Raji (cell line): ENCODE results near the gene RPL9.

ENCODE experiments used
- POLR2A ChIP-seq: IDR thresholded peaks from 2 replicates; pipeline ENCODE4 v1.6.1; 2011; ENCODE audit warnings: low read depth, low read length, control low read depth; ENCODE audit not compliant: insufficient read depth

Gene RPL9

GRCh38 chr4:39446842-39447573 lies 11.7 kb downstream of the RPL9 start:
- no peak; the same call in 1 of the 2 replicates for TF ChIP-seq POLR2A

- no peak for TF ChIP-seq POLR2A
These were observed 12.3 kb downstream of the RPL9 start for GRCh38 chr4:39446483-39446841.

DNA sequence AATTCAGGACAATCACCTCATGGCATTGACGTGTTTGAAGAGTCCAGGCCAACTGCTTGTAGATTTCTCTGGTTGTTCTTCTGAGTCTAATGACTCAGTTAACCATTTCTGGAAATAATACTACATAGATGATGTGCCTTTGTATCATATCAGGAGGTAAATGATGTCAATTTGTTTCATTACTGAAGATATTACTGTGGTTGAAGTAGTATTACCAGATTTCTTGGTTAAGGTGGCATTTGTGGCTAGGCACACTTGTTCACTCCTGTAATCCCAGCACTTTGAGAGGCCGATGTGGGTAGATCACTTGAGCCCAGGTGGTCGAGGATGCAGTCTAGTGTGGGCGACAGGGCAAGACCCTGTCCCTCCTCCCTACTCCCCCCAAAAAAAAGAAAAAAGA lies 15.7 kb downstream of the RPL9 start:
- no peak for TF ChIP-seq POLR2A

GRCh38 chr4:39441593-39441992 lies 17.1 kb downstream of the RPL9 start:
- no peak for TF ChIP-seq POLR2A

DNA sequence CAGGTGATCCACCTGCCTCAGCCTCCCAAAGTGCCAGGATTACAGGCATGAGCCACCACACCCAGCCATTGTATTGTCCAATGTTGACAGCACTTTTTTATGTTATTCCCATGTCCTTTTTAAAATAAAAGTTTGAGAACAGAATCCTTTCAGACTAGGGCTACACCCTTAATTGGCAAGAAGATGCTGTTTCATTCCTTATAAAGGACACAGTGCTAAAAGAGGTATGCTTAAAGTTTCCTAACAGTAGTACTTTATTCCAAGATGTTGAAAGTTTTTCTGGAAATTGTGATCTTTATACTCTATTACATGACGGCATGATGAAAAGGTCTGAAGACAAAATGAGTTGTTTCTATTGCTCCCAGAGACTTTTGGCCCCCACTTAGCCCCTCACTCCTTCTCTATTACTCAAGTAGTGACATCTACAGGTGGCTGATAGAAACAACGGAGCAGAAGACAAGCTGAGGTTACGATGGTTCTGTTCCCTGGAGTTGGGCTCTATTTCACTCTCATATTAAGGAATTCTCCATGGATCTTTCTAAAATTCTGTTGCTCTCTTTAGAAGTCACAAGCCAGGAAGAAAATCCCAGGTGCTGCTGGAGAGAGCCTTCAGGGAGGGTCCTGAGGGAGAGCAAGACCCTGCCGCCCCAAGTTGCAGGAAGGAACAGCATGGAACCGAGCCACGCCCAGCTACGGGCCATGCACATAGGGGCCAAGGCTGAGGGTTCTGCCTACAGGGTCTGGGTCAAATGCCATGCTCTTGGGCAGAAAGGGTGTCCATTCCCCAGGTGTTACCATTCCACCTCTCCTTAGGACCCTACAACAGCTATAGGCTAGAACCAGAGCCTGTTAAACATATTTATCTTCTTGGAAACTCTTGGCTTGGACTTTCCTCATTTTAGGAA lies 22.8 kb downstream of the RPL9 start:
- no peak for TF ChIP-seq POLR2A

DNA sequence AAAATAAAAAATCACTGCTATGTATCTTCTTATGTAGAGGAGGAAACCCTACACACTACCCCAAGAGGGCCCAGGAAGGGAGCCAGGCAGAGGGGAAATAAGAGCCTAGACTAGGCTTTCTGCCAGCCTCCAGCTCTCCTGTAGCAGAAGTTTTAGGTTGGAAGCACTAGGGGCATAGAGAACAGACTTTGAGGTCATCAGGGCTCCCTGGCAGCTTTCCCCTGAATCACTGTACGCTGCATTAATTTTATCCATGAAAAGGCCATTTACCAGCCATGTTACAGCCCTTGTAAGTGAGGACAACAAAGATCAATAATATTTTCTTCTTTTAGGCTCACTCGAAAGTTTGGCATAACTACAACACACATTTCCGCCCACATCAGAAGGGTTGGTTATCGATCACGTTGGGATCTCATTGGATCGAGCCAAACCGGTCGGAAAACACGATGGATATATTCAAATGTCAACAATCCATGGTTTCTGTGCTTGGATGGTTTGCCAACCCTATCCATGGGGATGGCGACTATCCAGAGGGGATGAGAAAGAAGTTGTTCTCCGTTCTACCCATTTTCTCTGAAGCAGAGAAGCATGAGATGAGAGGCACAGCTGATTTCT lies 24.7 kb downstream of the RPL9 start:
- TF ChIP-seq POLR2A, result no peak

DNA sequence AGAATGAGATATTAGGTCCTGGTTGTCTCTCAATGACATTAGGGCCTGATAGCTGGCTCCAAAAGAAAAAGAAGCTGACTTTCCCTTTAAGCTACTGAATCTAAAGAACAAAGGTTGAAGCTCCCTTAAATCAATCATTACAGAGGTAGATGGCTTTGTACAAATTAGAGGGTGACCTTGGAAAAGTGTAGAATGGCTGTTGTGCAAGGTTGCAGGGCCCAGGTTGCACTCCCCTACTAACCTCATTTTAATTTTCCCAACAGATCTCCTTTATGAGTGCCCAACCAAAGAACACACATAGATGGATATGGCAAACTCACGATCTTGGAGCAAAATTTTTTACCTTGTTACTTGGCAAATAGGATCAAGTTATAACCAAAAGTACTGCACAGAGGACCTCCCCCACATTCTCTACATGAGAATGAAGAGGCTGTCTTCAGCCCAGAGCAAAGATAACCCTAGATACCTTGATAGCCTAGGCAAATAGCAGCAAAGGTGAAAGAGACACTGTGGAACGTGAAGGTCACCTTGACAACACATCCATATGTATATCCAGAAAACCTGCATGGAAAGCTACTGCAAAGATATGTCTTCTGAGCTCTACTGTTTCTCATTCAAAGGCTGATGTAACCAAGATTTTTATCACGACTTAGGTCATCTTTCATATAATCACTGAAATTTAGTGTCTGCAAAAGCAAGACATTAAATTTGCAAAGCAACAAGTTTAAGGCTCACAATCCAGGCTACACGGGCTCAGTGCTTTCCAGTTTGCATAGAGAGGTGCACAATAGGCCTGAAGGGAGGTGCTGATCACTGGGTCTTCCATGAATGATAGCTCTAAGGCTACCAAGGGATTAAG lies 29.0 kb downstream of the RPL9 start:
- TF ChIP-seq POLR2A, result no peak

GRCh38 chr4:39427520-39428114 lies 31.1 kb downstream of the RPL9 start:
- no peak for TF ChIP-seq POLR2A

DNA sequence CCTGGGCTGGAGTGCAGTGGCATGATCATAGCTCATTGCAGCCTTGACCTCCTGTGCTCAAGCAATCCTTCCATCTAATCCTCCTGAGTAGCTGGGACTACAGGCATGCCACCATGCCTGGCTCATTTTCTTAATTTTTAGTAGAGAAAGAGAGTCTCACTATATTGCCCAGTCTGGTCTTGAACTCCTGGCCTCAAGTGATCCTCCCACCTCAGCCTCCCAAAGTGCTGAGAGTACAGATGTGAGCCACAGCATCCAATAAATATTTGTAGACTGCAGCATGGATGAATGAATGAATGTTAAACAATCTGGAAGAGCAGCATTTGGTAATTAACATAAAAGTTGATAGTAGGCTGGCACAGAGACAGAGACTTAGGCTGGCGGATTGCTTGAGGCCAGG lies 32.0 kb downstream of the RPL9 start:
- no peak for TF ChIP-seq POLR2A

GRCh38 chr4:39422247-39422646 lies 36.5 kb downstream of the RPL9 start:
- no peak for TF ChIP-seq POLR2A

DNA sequence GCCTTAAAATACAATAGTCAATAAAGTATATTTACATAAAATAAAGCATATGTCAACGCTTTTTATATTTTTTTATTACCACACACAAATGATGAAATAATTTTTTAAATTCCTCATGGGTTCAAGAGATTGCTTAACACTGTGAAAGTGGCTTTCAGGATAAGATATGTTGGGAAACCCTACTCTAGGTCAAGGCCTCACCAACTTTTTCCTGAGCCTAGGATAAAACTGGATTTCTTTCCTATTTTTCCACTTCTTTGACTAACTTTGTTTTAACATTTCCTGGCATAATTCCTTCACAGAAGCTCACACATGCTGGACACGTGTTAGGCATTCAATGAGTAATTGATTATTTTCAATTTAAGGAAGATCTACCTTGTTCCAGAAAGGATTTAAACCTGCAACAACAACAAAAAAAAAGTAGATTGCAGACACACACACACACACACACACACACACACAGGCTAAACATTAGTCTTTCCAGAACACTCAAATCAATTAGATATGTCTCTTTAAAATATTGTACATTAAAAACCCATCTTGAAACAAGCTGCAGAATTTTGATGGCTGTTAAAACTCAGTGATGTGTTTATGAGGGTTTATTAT lies 42.9 kb downstream of the RPL9 start:
- TF ChIP-seq POLR2A, result no peak

- TF ChIP-seq POLR2A, result no peak
These were observed 48.3 kb downstream of the RPL9 start for GRCh38 chr4:39410415-39410814.

DNA sequence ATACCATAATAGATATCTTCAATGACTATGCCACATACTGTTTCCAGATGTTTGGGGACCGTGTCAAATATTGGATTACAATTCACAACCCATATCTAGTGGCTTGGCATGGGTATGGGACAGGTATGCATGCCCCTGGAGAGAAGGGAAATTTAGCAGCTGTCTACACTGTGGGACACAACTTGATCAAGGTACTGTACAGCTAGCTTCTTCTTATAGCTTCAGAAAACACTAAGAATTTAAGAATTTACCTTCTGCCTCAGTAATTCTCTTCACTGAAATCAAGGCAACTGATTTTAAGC lies 51.2 kb downstream of the RPL9 start:
- no peak for TF ChIP-seq POLR2A

- no peak for TF ChIP-seq POLR2A
These were observed 51.7 kb downstream of the RPL9 start, which contains the start of gene KLB for GRCh38 chr4:39406763-39407583. Gene KLB (plus strand): TSS chr4:39406930. CDS start chr4:39406950, 20 bp downstream.
